HG02938 (cell line): ENCODE data around the gene EIF2AK3.

Experiments used
- ATAC-seq: cut with Tn5 transposase; IDR thresholded peaks from one replicate; pipeline ENCODE4 v1.9.1; 2021; ENCODE audit warnings: mild to moderate bottlenecking, moderate library complexity; ENCODE audit not compliant: unreplicated experiment

The EIF2AK3 gene

GRCh38 chr2:88545118-88545517 lies 82.1 kb downstream of the EIF2AK3 start:
- no peak for ATAC-seq

GRCh38 chr2:88543541-88544057 lies 83.7 kb downstream of the EIF2AK3 start:
- no peak for ATAC-seq

- ATAC-seq: no peak
These were observed 84.6 kb downstream of the EIF2AK3 start for GRCh38 chr2:88542668-88543067.

- no peak for ATAC-seq
These were observed 86.9 kb downstream of the EIF2AK3 start for GRCh38 chr2:88540346-88540745.

- no peak for ATAC-seq
These were observed 88.8 kb downstream of the EIF2AK3 start for GRCh38 chr2:88538362-88538917.

GRCh38 chr2:88537640-88538039 lies 89.6 kb downstream of the EIF2AK3 start:
- ATAC-seq: no peak

GRCh38 chr2:88530081-88530480 lies 97.2 kb downstream of the EIF2AK3 start:
- ATAC-seq: no peak

GRCh38 chr2:88521445-88522073 lies 105.7 kb downstream of the EIF2AK3 start:
- ATAC-seq: no peak

GRCh38 chr2:88517759-88518201 lies 109.5 kb downstream of the EIF2AK3 start:
- ATAC-seq: no peak
